ENCODE measurements around the gene ATP11A.
"Not testable (repeated sequence)": the region's sequence is repeated elsewhere in the genome, so short reads cannot be mapped to it uniquely, and the experiment has no call there.

ATP11A gene

GRCh38 chr13:112693831-112694497 is 4.1 kb downstream of the ATP11A start:
- no peak for DNase-seq

GRCh38 chr13:112695121-112695520 is 5.3 kb downstream of the ATP11A start:
- DNase-seq = no peak

GRCh38 chr13:112696001-112696868 is 6.4 kb downstream of the ATP11A start:
- DNase-seq = no peak

GRCh38 chr13:112696869-112697465 is 7.1 kb downstream of the ATP11A start:
- no peak for DNase-seq

GRCh38 chr13:112697756-112698655 is 8.2 kb downstream of the ATP11A start:
- DNase-seq = no peak

GRCh38 chr13:112699322-112699918 is 9.6 kb downstream of the ATP11A start:
- no peak for DNase-seq

- DNase-seq = no peak
Measured at GRCh38 chr13:112700291-112701060, 10.6 kb downstream of the ATP11A start.

GRCh38 chr13:112702341-112702985 is 12.6 kb downstream of the ATP11A start:
- no peak for DNase-seq

GRCh38 chr13:112702986-112703379 is 13.1 kb downstream of the ATP11A start:
- no peak for DNase-seq

- no peak for DNase-seq
Measured at GRCh38 chr13:112703449-112704284, 13.8 kb downstream of the ATP11A start.

- DNase-seq = no peak
Measured at GRCh38 chr13:112704308-112705145, 14.7 kb downstream of the ATP11A start.

GRCh38 chr13:112705286-112705685 is 15.4 kb downstream of the ATP11A start:
- DNase-seq = no peak

GRCh38 chr13:112706171-112706570 is 16.3 kb downstream of the ATP11A start:
- no peak for DNase-seq

GRCh38 chr13:112708560-112709240 is 18.9 kb downstream of the ATP11A start:
- DNase-seq = no peak

- DNase-seq = not testable (repeated sequence)
Measured at GRCh38 chr13:112709316-112709715, 19.5 kb downstream of the ATP11A start.

- DNase-seq = no peak
Measured at GRCh38 chr13:112709825-112710783, 20.3 kb downstream of the ATP11A start.

- no peak for DNase-seq
Measured at GRCh38 chr13:112710855-112711527, 21.2 kb downstream of the ATP11A start.

All from femur (tissue), 1 donor.